ENCODE results near the gene ZNF503. TPM values are rescaled to one million over a fixed set of nuclear protein-coding genes. Genes with fewer than 3 reads are reported as not detected.

The ZNF503 gene
- total RNA-seq, 4 donors from 2014 or later: 9.9 to 15.9 (median 12.0) TPM

- 8 to 10% methylated on average over 44 to 73 of the region's 82 CpGs for WGBS, 2 donors
- no peaks in the 10 kb centered on the region for H3K36me3 ChIP-seq
- TF ChIP-seq POLR2A (IDR thresholded peaks at IDR 0.05) (no peak), CTCF (IDR thresholded peaks at IDR 0.05) (peak in 1 of 5 experiments; percentile 21), EP300 (IDR thresholded peaks at IDR 0.05) (no peak)
- H3K4me3 ChIP-seq: peak within 1 kb of the TSS; percentile 50 to 84 (median 65)
- peaks cover 0 to 52% (median 6%) of the 10 kb centered on the region in 4 donors for H3K4me1 ChIP-seq
- H3K27me3 ChIP-seq: no peaks in the 10 kb centered on the region
- H3K9me3 ChIP-seq: no peaks in the 10 kb centered on the region
- peak; percentile 20 to 41 for DNase-seq (ENCODE audit: low spot score in 2 of 2)
- H3K27ac ChIP-seq: peak within 1 kb of the TSS; percentile 72 to 88 (median 82)
These were observed 29.9 kb upstream of the ZNF503 start, which contains the start of gene LRMDA for GRCh38 chr10:75431180-75432111. TSS of gene LRMDA (plus strand) at chr10:75431624.

GRCh38 chr10:75430000-75430763 is 28.6 kb upstream of the ZNF503 start:
- Histone ChIP-seq H3K27me3 (no peaks in the 10 kb centered on the region), H3K9me3 (no peaks in the 10 kb centered on the region), H3K4me3 (peak overlapping the region in 2 of 4 donors; percentile 50 to 75), H3K4me1 (peaks cover 0 to 52% (median 6%) of the 10 kb centered on the region in 4 donors), H3K27ac (peak overlapping the region in 3 of 4 donors; percentile 72 to 88 (median 87)), H3K36me3 (no peaks in the 10 kb centered on the region)
- TF ChIP-seq CTCF (IDR thresholded peaks at IDR 0.05): no peak
- no peak for TF ChIP-seq POLR2A (IDR thresholded peaks at IDR 0.05)
- no peak for TF ChIP-seq EP300 (IDR thresholded peaks at IDR 0.05)
- peak in 1 of 2 donors; percentile 26 for DNase-seq (ENCODE audit: low spot score in 2 of 2)
- 43 to 50% methylated on average over 9 of the region's 9 CpGs for WGBS, 2 donors

GRCh38 chr10:75429159-75429827 is 27.7 kb upstream of the ZNF503 start:
- H3K9me3 ChIP-seq: no peaks in the 10 kb centered on the region
- H3K4me1 ChIP-seq: peaks cover 0 to 52% (median 6%) of the 10 kb centered on the region in 4 donors
- H3K36me3 ChIP-seq: no peaks in the 10 kb centered on the region
- H3K4me3 ChIP-seq: no peak overlapping the region
- H3K27ac ChIP-seq: peak overlapping the region in 2 of 4 donors; percentile 57 to 87
- whole genome bisulfite sequencing, 2 donors: 87 to 90% methylated on average over 5 of the region's 5 CpGs
- TF ChIP-seq EP300 (IDR thresholded peaks at IDR 0.05) (no peak), POLR2A (IDR thresholded peaks at IDR 0.05) (no peak), CTCF (IDR thresholded peaks at IDR 0.05) (no peak)
- DNase-seq (ENCODE audit: low spot score in 2 of 2): no peak
- H3K27me3 ChIP-seq: no peaks in the 10 kb centered on the region

- H3K4me3 ChIP-seq: no peak overlapping the region
- peak overlapping the region in 3 of 4 donors; percentile 36 to 57 (median 46) for H3K27ac ChIP-seq
- H3K27me3 ChIP-seq: no peaks in the 10 kb centered on the region
- no peaks in the 10 kb centered on the region for H3K36me3 ChIP-seq
- H3K4me1 ChIP-seq: peaks cover 0 to 52% (median 6%) of the 10 kb centered on the region in 4 donors
- WGBS, 2 donors: 66 to 71% methylated on average over 9 of the region's 9 CpGs
- TF ChIP-seq EP300 (IDR thresholded peaks at IDR 0.05) (no peak), CTCF (IDR thresholded peaks at IDR 0.05) (no peak)
- DNase-seq (ENCODE audit: low spot score in 2 of 2): no peak
- no peaks in the 10 kb centered on the region for H3K9me3 ChIP-seq
These were observed 27.0 kb upstream of the ZNF503 start for GRCh38 chr10:75428434-75429158.
